ENCODE data around the gene ZNF532.

ZNF532 gene

DNA sequence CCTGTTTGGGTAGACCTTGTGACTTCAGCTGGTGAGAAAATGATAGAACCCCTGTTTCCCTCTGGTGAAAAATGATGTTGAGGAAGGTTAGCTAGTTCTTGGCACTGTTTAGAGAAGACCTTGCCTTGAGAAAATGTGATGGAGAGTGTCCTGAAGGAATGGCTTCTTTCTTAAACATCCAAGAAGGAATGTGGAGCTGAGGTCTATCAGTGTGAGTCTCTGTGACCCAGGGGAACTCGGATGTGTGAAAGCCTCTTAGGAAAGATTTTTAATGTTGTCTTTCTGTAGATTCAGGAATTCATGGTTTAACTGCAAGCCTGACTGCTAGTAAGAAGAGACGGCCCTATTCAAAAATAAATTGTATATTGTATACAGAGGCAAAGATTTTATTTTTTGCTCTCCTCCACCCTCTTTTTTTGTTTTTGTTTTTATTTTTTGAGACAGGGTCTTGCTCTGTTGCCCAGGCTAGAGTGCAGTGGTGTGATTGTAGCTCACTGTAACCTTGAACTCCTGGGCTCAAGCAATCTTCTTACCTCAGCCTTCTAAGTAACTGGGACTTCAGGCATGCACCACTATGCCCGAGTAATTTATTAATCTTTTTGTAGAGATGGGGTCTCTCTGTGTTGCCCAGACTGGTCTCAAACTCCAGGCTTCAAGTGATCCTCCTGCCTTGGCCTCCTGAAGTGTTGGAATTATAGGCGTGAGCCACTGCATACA lies 87.5 kb downstream of the ZNF532 start:
- no peaks in the 10 kb centered on the region for H3K9me3 ChIP-seq
- no peaks in the 10 kb centered on the region for H3K4me1 ChIP-seq (ENCODE audit: control insufficient read depth in 1 of 2, insufficient read depth in 1 of 2, low read depth in 1 of 2, low read length in 1 of 2)
- TF ChIP-seq, protein P1, sequence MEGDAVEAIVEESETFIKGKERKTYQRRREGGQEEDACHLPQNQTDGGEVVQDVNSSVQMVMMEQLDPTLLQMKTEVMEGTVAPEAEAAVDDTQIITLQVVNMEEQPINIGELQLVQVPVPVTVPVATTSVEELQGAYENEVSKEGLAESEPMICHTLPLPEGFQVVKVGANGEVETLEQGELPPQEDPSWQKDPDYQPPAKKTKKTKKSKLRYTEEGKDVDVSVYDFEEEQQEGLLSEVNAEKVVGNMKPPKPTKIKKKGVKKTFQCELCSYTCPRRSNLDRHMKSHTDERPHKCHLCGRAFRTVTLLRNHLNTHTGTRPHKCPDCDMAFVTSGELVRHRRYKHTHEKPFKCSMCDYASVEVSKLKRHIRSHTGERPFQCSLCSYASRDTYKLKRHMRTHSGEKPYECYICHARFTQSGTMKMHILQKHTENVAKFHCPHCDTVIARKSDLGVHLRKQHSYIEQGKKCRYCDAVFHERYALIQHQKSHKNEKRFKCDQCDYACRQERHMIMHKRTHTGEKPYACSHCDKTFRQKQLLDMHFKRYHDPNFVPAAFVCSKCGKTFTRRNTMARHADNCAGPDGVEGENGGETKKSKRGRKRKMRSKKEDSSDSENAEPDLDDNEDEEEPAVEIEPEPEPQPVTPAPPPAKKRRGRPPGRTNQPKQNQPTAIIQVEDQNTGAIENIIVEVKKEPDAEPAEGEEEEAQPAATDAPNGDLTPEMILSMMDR (IDR thresholded peaks at IDR 0.05) = no peak
- H3K4me3 ChIP-seq (ENCODE audit: low read depth in 1 of 2, low read length in 1 of 2) = no peak overlapping the region
- H3K27ac ChIP-seq = no peak overlapping the region
- H3K36me3 ChIP-seq = no peaks in the 10 kb centered on the region
- no peaks in the 10 kb centered on the region for H3K27me3 ChIP-seq

DNA sequence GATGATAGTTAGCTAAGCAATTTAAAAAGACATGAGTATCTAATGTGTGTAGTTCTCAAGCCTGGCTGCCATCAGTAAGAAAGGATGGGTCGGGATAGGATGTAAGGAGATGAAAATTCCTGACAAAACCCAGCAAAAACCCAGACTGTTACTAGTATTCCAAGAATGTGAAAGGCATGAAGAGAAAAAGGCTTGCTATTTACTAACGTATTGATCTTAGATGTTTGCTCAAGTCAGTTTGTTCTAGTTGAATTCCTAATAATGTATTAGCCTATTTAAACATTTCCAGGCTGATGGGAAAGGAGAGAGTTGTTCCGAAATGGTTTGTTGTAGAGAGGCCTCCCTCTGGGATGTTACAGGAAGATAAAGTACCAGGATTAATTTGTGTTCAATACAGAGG lies 88.2 kb downstream of the ZNF532 start:
- no peaks in the 10 kb centered on the region for H3K4me1 ChIP-seq (ENCODE audit: control insufficient read depth in 1 of 2, insufficient read depth in 1 of 2, low read depth in 1 of 2, low read length in 1 of 2)
- TF ChIP-seq, protein P1 (IDR thresholded peaks at IDR 0.05) = no peak
- H3K27ac ChIP-seq = no peak overlapping the region
- H3K4me3 ChIP-seq (ENCODE audit: low read depth in 1 of 2, low read length in 1 of 2) = no peak overlapping the region
- H3K36me3 ChIP-seq = no peaks in the 10 kb centered on the region
- no peaks in the 10 kb centered on the region for H3K27me3 ChIP-seq
- no peaks in the 10 kb centered on the region for H3K9me3 ChIP-seq

DNA sequence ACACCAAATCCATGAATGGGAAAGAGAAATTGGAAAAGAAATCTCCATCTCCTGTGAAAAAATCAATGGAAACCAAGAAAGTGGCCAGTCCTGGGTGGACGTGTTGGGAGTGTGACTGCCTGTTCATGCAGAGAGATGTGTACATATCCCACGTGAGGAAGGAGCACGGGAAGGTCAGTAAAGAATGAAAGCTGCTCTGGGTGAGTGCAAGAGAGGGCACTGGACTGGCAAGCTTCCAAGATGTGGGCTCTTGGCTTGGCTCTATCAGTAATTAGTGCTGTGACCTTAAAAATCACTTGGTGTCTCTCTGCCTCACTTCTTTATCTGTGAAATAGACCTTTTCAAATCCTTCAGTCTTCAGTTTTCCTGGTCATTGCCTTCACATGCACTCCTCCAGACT lies 89.0 kb downstream of the ZNF532 start:
- H3K27me3 ChIP-seq = no peaks in the 10 kb centered on the region
- no peaks in the 10 kb centered on the region for H3K36me3 ChIP-seq
- no peak overlapping the region for H3K27ac ChIP-seq
- no peak overlapping the region for H3K4me3 ChIP-seq (ENCODE audit: low read depth in 1 of 2, low read length in 1 of 2)
- TF ChIP-seq, protein P1 (IDR thresholded peaks at IDR 0.05) = no peak
- no peaks in the 10 kb centered on the region for H3K9me3 ChIP-seq
- H3K4me1 ChIP-seq (ENCODE audit: control insufficient read depth in 1 of 2, insufficient read depth in 1 of 2, low read depth in 1 of 2, low read length in 1 of 2) = no peaks in the 10 kb centered on the region

DNA sequence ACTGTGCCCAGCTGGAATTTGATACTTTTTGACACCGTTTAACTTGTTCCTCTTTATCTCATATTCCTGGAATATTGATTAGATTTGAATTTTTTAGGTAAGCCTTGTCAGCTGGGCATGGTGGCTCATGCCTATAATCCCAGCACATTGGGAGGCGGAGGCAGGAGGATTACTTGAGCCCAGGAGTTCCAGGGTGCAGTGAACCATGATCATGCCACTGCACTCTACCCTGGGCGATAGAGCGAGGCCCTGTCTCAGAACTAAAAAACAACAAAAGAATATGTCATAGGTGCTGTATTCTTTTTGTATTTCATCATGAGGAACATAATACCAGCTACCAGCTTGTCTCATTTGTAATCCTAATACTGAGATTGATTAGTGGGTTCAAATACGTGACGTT lies 90.3 kb downstream of the ZNF532 start:
- Histone ChIP-seq H3K9me3 (no peaks in the 10 kb centered on the region), H3K27me3 (no peaks in the 10 kb centered on the region), H3K4me3 (ENCODE audit: low read depth in 1 of 2, low read length in 1 of 2) (no peak overlapping the region), H3K27ac (no peak overlapping the region), H3K36me3 (no peaks in the 10 kb centered on the region), H3K4me1 (ENCODE audit: control insufficient read depth in 1 of 2, insufficient read depth in 1 of 2, low read depth in 1 of 2, low read length in 1 of 2) (no peaks in the 10 kb centered on the region)
- TF ChIP-seq, protein P1 (IDR thresholded peaks at IDR 0.05) = no peak

DNA sequence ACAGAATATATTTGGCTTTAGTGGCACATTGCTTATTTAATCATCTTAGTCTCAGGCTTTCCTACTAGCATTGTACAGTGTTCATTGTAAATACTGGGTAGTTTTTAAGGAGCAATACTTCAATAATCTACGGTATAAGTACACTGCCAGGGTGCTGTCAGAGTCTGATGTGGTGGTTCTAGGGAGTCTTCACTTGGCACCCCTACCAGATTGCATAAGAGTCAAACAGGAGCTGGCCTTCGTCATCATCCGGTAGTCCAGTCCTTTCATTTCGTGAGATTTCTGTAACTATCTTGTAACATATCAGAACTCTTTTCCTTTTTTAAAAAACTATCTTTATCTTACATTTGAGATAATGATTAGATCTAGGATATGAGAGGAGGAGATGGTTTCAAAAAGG lies 91.1 kb downstream of the ZNF532 start:
- TF ChIP-seq, protein P1 (IDR thresholded peaks at IDR 0.05) = no peak

More for the DNA sequence above, 91.1 kb downstream of the ZNF532 start:
- H3K36me3 ChIP-seq = no peaks in the 10 kb centered on the region
- no peak overlapping the region for H3K27ac ChIP-seq
- H3K4me3 ChIP-seq (ENCODE audit: low read depth in 1 of 2, low read length in 1 of 2) = no peak overlapping the region
- no peaks in the 10 kb centered on the region for H3K27me3 ChIP-seq
- no peaks in the 10 kb centered on the region for H3K4me1 ChIP-seq (ENCODE audit: control insufficient read depth in 1 of 2, insufficient read depth in 1 of 2, low read depth in 1 of 2, low read length in 1 of 2)
- H3K9me3 ChIP-seq = no peaks in the 10 kb centered on the region

Measured in neutrophil (primary cell).